ENCODE measurements around the gene ITPRIPL1. TPM values are rescaled to one million over a fixed set of nuclear protein-coding genes. Genes with fewer than 3 reads are reported as not detected.

Gene ITPRIPL1
- total and polyA plus RNA-seq, 8 donors: 1.3 to 6.1 (median 5.0) TPM

DNA sequence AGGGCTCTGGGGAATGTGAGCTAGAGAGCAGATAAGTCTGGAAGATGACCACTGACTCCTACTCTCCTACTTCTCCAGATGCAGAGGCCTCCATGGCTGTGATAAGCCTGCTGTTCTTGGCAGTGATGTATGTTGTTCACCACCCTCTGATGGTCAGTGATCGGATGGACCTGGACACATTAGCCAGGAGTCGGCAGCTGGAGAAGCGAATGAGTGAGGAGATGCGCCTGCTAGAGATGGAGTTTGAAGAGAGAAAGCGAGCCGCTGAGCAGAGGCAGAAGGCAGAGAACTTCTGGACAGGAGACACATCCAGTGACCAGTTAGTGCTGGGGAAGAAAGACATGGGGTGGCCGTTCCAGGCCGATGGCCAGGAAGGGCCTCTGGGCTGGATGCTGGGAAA, 1.4 kb downstream of the ITPRIPL1 start:
- intact Hi-C loops (cut with DNase I): no loop called here
- Histone ChIP-seq H3K36me3 (no peaks in the 10 kb centered on the region), H3K27me3 (peaks cover 19 to 50% of the 10 kb centered on the region in 2 donors), H3K4me3 (no peak overlapping the region), H3K9me3 (no peaks in the 10 kb centered on the region), H3K4me1 (peaks cover 0 to 30% of the 10 kb centered on the region in 2 donors), H3K27ac (no peak overlapping the region)
- ATAC-seq (no peak), DNase-seq (no peak)
- TF ChIP-seq, protein P1, sequence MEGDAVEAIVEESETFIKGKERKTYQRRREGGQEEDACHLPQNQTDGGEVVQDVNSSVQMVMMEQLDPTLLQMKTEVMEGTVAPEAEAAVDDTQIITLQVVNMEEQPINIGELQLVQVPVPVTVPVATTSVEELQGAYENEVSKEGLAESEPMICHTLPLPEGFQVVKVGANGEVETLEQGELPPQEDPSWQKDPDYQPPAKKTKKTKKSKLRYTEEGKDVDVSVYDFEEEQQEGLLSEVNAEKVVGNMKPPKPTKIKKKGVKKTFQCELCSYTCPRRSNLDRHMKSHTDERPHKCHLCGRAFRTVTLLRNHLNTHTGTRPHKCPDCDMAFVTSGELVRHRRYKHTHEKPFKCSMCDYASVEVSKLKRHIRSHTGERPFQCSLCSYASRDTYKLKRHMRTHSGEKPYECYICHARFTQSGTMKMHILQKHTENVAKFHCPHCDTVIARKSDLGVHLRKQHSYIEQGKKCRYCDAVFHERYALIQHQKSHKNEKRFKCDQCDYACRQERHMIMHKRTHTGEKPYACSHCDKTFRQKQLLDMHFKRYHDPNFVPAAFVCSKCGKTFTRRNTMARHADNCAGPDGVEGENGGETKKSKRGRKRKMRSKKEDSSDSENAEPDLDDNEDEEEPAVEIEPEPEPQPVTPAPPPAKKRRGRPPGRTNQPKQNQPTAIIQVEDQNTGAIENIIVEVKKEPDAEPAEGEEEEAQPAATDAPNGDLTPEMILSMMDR (IDR thresholded peaks at IDR 0.05): no peak

DNA sequence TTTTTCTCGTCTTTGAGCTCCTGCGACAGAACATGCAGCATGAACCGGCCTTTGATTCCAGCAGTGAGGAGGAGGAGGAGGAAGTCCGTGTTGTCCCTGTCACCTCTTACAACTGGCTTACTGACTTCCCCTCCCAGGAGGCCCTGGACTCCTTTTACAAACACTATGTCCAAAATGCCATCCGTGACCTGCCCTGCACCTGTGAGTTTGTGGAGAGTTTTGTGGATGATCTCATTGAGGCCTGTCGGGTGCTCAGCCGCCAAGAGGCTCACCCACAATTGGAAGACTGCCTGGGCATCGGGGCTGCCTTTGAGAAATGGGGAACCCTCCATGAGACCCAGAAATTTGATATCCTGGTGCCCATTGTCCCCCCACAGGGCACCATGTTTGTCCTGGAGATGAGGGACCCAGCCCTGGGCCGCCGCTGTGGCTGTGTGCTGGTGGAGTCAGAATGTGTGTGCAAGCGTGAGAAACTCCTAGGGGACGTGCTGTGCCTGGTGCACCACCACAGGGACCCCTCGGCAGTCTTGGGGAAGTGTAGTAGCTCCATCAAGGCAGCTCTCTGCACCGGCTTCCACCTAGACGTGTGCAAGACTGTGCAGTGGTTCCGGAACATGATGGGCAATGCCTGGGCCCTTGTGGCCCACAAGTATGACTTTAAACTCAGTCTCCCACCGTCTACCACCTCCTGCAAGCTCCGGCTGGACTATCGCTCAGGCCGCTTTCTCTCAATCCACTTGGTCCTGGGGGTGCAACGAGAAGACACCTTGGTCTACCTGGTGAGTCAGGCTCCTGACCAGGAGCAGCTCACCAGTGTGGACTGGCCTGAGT, 2.1 kb downstream of the ITPRIPL1 start:
- DNase-seq (no peak), ATAC-seq (no peak)
- H3K4me3 ChIP-seq: no peak overlapping the region
- H3K27ac ChIP-seq: no peak overlapping the region
- no peaks in the 10 kb centered on the region for H3K36me3 ChIP-seq
- H3K9me3 ChIP-seq: no peaks in the 10 kb centered on the region
- peaks cover 0 to 24% of the 10 kb centered on the region in 2 donors for H3K4me1 ChIP-seq
- peaks cover 19 to 44% of the 10 kb centered on the region in 2 donors for H3K27me3 ChIP-seq
- TF ChIP-seq, protein P1 (IDR thresholded peaks at IDR 0.05): no peak
- intact Hi-C loops (cut with DNase I): no loop called here

DNA sequence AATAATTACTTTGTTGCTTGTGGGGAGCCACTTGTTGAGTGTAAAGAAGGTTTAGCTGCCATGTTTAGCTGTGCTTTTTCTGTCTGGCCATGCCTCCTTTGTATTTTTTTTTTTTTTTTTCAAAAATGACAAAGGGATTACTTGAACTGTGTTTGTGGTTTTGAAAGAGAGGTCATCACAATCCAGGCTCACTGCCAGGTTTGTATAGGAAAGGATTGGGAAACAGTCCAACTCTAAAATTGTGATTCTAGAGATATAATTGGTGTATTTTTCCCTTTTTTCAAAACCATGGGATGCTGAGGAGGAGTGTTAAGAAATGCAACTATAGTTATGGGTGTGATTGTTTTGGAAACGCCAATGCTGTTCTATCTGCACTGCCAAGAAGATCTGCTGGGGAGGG, 4.3 kb downstream of the ITPRIPL1 start:
- Histone ChIP-seq H3K9me3 (no peaks in the 10 kb centered on the region), H3K27me3 (peaks cover 1 to 22% of the 10 kb centered on the region in 2 donors), H3K4me3 (no peak overlapping the region), H3K4me1 (peaks cover 0 to 21% of the 10 kb centered on the region in 2 donors), H3K36me3 (no peaks in the 10 kb centered on the region), H3K27ac (no peak overlapping the region)
- no peak for ATAC-seq
- intact Hi-C loops (cut with DNase I): no loop called here
- peak in 1 of 4 donors; percentile 53 for DNase-seq
- TF ChIP-seq, protein P1 (IDR thresholded peaks at IDR 0.05): no peak

DNA sequence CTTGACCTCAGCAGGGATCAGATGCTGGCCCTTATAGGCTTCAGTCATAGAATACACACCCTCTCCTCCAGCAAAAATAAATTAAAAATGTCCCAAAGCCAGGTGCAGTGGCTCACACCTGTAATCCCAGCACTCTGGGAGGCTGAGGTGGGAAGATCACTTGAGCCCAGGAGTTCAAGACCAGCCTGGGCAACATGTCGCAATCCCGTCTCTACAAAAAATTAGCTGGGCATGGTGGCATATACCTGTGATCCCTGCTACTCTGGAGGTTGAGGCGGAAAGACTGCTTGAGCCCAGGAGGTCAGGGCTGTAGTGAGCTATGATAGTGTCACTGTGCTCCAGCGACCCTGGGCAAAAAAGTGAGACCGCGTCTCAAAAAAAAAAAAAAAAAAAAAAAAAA, 4.8 kb downstream of the ITPRIPL1 start:
- Histone ChIP-seq H3K9me3 (no peaks in the 10 kb centered on the region), H3K4me3 (no peak overlapping the region), H3K4me1 (peaks cover 0 to 21% of the 10 kb centered on the region in 2 donors), H3K27me3 (peaks cover 0 to 17% of the 10 kb centered on the region in 2 donors), H3K36me3 (no peaks in the 10 kb centered on the region), H3K27ac (no peak overlapping the region)
- DNase-seq (no peak), ATAC-seq (no peak)
- TF ChIP-seq, protein P1 (IDR thresholded peaks at IDR 0.05): no peak
- intact Hi-C loops (cut with DNase I): no loop called here

DNA sequence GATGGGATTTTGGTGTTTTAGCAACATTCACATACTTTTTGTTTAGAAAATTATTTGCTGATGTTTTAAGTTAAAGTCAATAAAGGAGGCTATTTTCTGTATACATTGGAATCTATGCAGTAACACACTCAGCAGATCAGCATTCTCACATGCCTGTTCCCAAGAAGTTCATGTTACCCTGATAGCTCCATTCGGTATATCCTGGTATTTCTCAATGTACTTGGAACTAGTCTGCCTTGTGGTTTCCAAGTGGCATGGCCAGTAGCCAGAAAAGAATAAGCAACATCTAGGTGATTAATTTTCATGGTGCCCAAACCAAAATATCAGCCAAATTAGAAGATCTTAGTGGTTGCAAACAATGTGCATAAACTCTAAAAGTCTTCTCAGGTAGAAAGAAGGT, 5.3 kb downstream of the ITPRIPL1 start:
- H3K27ac ChIP-seq: no peak overlapping the region
- H3K4me1 ChIP-seq: peaks cover 0 to 19% of the 10 kb centered on the region in 2 donors
- no peak overlapping the region for H3K4me3 ChIP-seq
- TF ChIP-seq, protein P1 (IDR thresholded peaks at IDR 0.05): no peak
- intact Hi-C loops (cut with DNase I): no loop called here
- DNase-seq (no peak), ATAC-seq (peak; percentile 51)
- H3K36me3 ChIP-seq: no peaks in the 10 kb centered on the region
- H3K9me3 ChIP-seq: no peaks in the 10 kb centered on the region
- H3K27me3 ChIP-seq: peaks cover 0 to 12% of the 10 kb centered on the region in 2 donors

Data from left lung (tissue), 10 donors.